Vagina (tissue), 2 donors: ENCODE measurements around the gene SMIM10.

Source experiments
- POLR2AphosphoS5 ChIP-seq, 2 donors: sonication (generic); formaldehyde crosslinking; IDR thresholded peaks; one replicate each; pipeline ENCODE4 v1.9.0; 2017; ENCODE audit warnings: antibody characterized with exemption in 2 of 2, mild to moderate bottlenecking in 2 of 2, low read depth in 1 of 2; ENCODE audit not compliant: insufficient read depth in 1 of 2
- TF ChIP-seq, protein P1 (sequence below), 3 experiments: fragments of 450-650 bp in 2 of 3; fragments of 200-600 bp in 1 of 3; sonication (generic) in 1 of 3; IDR thresholded peaks; one replicate each; pipeline ENCODE4 v1.5.1; 2017 to 2019; ENCODE audit warnings: antibody characterized with exemption in 3 of 3, mild to moderate bottlenecking in 2 of 3, moderate library complexity in 2 of 3

DNA sequence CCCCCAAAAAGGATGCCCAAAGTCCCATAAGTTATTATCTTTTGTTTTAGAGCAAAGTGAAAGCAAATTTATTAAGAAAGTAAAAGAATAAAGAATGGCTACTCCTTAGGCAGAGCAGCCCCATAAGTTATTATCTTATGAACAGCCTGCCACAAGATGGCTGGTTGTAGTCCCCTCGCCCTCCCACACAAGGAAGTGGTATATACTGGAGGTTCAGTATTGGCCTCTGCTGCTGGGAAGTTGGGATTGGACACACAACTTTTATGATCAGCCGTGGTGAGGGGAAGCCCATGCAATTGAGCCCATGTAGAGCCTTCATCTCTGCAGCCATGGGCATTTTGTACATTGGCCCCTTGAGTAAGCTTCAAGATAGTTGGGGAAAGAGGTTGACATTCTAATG is 8.0 kb upstream of the SMIM10 start:
- TF ChIP-seq, protein P1, sequence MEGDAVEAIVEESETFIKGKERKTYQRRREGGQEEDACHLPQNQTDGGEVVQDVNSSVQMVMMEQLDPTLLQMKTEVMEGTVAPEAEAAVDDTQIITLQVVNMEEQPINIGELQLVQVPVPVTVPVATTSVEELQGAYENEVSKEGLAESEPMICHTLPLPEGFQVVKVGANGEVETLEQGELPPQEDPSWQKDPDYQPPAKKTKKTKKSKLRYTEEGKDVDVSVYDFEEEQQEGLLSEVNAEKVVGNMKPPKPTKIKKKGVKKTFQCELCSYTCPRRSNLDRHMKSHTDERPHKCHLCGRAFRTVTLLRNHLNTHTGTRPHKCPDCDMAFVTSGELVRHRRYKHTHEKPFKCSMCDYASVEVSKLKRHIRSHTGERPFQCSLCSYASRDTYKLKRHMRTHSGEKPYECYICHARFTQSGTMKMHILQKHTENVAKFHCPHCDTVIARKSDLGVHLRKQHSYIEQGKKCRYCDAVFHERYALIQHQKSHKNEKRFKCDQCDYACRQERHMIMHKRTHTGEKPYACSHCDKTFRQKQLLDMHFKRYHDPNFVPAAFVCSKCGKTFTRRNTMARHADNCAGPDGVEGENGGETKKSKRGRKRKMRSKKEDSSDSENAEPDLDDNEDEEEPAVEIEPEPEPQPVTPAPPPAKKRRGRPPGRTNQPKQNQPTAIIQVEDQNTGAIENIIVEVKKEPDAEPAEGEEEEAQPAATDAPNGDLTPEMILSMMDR (IDR thresholded peaks at IDR 0.05), result no peak
- TF ChIP-seq POLR2AphosphoS5 (IDR thresholded peaks at IDR 0.05; ENCODE audit: insufficient read depth in 1 of 2, low read depth in 1 of 2), result no peak
